Lower lobe of right lung (tissue), 2 donors: Measurements from ENCODE around the gene CCPG1. TPM values are rescaled to one million over a fixed set of nuclear protein-coding genes. Genes with fewer than 3 reads are reported as not detected.

Experiments used
- ATAC-seq, 2 donors: fragments of 200-7000 bp; cut with Tn5 transposase; one replicate each; pipeline ENCODE4 v1.9.1; 2020 to 2022; ENCODE audit warnings: mild to moderate bottlenecking in 2 of 2, moderate library complexity in 2 of 2
- DNase-seq: peaks from one replicate; pipeline ENCODE4 v3.0.0-alpha.2; 2020
- H3K27ac ChIP-seq: fragments of 200-600 bp; one replicate; pipeline ENCODE4 v1.8.0; 2022
- H3K27me3 ChIP-seq: fragments of 200-600 bp; one replicate; pipeline ENCODE4 v1.8.0; 2022; ENCODE audit warnings: low read depth
- H3K36me3 ChIP-seq: fragments of 200-600 bp; one replicate; pipeline ENCODE4 v1.8.0; 2022; ENCODE audit warnings: mild to moderate bottlenecking
- H3K4me1 ChIP-seq: fragments of 200-600 bp; one replicate; pipeline ENCODE4 v1.8.0; 2022
- H3K4me3 ChIP-seq: fragments of 200-600 bp; one replicate; pipeline ENCODE4 v1.8.0; 2022; ENCODE audit warnings: mild to moderate bottlenecking
- H3K9me3 ChIP-seq: fragments of 200-600 bp; one replicate; pipeline ENCODE4 v1.8.0; 2022
- intact Hi-C: fragments of 100-400 bp; cut with DNase I; formaldehyde crosslinking; loops from one replicate; pipeline ENCODE4 v1.11.0; 2022
- microRNA-seq: library from miRNA; unstranded; fragments of <30 nt; microRNA quantifications from one replicate; pipeline ENCODE4 v1.2.0, GENCODE V29; 2020; ENCODE audit warnings: borderline number of aligned reads
- total RNA-seq: library from RNA; stranded (reverse); fragmentation: NEBNext Ultra II Directional; extraction: Animal tissue kit (Norgen Biotek cat#: 25700); gene quantifications from one replicate; pipeline ENCODE4 v1.2.1, GENCODE V29; 2021
- TF ChIP-seq, protein P1 (sequence below): fragments of 200-600 bp; IDR thresholded peaks from one replicate; pipeline ENCODE4 v1.8.0; 2022; ENCODE audit warnings: antibody characterized with exemption, mild to moderate bottlenecking
- donor health status: DM: no; HTN: yes; CAD: no; lungs with severe emphysema.

The CCPG1 gene
- total RNA-seq, 1 donor from 2014 or later: 104 TPM

DNA sequence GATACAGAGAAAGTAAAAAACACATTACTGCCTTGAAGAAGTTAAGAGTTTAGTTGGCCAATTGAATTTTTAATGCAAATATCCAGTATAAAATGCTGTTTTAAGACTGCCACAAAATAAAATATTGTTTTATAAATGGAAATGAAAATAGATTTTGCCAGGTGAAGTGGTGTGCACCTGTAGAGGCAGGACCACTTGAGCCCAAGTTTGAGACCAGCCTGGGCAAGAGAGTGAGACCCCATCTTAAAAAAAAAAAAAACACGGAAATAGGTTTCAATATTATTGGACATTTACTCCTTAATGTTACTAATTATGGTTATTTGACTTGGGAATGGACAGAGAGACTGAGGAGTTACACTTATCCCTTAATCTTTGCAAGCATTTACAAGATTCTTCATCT lies 87.2 kb downstream of the CCPG1 start:
- Histone ChIP-seq H3K9me3 (no peaks in the 10 kb centered on the region), H3K4me3 (no peak overlapping the region), H3K27ac (no peak overlapping the region), H3K27me3 (no peaks in the 10 kb centered on the region), H3K4me1 (peaks cover 33% of the 10 kb centered on the region), H3K36me3 (no peaks in the 10 kb centered on the region)
- TF ChIP-seq, protein P1, sequence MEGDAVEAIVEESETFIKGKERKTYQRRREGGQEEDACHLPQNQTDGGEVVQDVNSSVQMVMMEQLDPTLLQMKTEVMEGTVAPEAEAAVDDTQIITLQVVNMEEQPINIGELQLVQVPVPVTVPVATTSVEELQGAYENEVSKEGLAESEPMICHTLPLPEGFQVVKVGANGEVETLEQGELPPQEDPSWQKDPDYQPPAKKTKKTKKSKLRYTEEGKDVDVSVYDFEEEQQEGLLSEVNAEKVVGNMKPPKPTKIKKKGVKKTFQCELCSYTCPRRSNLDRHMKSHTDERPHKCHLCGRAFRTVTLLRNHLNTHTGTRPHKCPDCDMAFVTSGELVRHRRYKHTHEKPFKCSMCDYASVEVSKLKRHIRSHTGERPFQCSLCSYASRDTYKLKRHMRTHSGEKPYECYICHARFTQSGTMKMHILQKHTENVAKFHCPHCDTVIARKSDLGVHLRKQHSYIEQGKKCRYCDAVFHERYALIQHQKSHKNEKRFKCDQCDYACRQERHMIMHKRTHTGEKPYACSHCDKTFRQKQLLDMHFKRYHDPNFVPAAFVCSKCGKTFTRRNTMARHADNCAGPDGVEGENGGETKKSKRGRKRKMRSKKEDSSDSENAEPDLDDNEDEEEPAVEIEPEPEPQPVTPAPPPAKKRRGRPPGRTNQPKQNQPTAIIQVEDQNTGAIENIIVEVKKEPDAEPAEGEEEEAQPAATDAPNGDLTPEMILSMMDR: no peak
- DNase-seq (no peak), ATAC-seq (no peak)
- intact Hi-C loops: no loop called here

DNA sequence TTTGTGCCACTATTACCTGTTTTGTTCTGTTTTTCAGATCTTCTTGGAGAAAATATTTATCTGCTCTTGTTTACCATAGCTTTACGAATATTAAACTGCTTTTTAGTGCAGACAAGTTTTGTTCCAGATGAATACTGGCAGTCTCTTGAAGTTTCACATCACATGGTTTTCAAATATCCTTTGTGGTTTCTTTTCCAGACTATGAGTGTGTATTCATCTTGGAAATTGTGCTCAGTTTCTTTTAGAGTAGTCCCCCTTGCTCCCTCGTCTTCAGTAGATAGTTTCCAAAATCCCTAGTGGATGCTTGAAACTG lies 88.0 kb downstream of the CCPG1 start:
- peaks cover 33% of the 10 kb centered on the region for H3K4me1 ChIP-seq
- DNase-seq: no peak

DNA sequence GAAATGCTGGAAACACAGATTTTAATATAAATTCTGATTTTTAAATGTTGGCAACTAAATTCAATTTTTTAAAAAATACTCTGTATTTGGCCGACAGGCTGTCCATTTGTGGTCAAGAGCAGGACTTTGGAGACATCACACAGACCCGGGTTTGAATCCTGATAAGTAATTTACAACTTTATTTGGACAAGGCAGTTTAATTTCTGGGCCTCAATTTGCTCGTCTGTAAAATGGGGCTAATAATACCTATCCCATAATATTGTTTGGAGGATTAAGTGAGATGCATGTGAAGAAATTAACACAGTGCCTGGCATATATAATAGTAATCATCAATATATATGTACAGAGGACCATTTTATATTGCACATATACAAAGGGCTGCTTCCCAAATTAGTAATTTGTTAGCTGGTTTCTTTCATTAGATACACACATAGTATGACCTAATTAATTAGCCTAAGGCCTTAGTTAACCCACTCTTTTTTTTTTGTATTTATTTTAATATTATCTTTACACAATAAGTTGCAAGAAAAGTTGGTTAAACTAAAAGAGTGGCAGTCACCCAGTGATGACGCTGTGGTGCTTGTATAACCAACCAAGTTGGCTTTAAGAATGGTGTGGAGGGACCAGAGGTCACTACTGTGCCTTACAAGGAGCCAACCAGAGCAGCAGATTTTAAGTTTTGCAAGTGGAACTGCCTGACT lies 88.5 kb downstream of the CCPG1 start:
- H3K4me1 ChIP-seq: peaks cover 33% of the 10 kb centered on the region
- ATAC-seq: peak; percentile 50 to 63
- H3K36me3 ChIP-seq: no peaks in the 10 kb centered on the region
- H3K27me3 ChIP-seq: no peaks in the 10 kb centered on the region
- TF ChIP-seq, protein P1: no peak
- peak overlapping the region; percentile 69 for H3K4me3 ChIP-seq
- intact Hi-C loops: no loop called here
- DNase-seq: no peak
- peak overlapping the region; percentile 94 for H3K27ac ChIP-seq
- H3K9me3 ChIP-seq: no peaks in the 10 kb centered on the region

More for the DNA sequence above, 88.0 kb downstream of the CCPG1 start:
- Histone ChIP-seq H3K9me3 (no peaks in the 10 kb centered on the region), H3K36me3 (no peaks in the 10 kb centered on the region), H3K27me3 (no peaks in the 10 kb centered on the region), H3K27ac (no peak overlapping the region), H3K4me3 (peak overlapping the region; percentile 69)
- TF ChIP-seq, protein P1: no peak
- no peak for ATAC-seq
- intact Hi-C loops: no loop called here

DNA sequence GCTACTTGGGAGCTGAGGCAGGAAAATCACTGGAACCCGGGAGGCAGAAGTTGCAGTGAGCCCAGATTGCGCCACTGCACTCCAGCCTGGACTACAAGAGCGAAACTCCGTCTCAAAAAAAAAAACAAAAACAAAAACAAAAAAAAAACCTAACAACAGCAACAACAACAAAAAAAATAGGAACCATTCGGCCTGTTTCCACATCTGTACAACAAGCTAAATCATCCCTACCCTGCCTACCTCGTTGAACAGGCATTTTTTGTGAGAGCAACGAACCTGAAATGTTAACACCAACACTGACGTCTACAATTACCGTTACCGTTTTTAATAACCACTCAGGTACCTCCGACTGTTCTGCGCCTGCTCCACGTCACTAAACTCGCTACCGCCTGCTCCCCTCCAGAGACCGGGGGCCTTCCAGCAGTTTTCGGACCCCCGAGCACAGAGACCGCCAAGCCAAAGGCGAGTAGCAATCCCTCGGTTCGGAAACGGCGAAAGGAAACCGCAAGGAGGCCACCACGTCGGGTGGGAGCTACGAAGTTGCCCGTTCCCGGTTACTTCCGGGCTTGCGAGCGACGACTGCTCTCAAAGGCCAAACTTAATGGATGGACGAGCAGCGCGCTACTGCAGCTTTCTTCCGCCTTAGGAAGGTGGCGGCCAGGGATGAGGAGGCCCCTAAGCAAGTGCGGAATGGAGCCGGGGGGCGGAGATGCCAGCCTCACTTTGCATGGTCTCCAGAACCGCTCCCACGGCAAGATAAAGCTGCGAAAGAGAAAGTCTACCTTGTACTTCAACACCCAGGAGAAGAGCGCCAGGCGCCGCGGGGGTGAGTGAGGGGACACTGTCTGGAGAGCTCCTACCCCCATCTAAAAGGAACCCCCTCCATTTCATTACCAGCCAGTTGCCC lies 89.3 kb downstream of the CCPG1 start, which contains the start of the genes PIGB and PIGBOS1:
Gene PIGB, plus strand, starts transcription at position 635 of the 907 bp plus-strand sequence. Its CDS starts 29 bp downstream, at position 664.
Gene PIGBOS1, minus strand, starts transcription at position 536 of the 907 bp plus-strand sequence. CDS start 1,331 bp downstream, outside the sequence.
- DNase-seq (peak; percentile 92), ATAC-seq (peak; percentile 97 to 99)
- Histone ChIP-seq H3K36me3 (peaks cover 2% of the 10 kb centered on the region), H3K9me3 (no peaks in the 10 kb centered on the region), H3K4me1 (peaks cover 33% of the 10 kb centered on the region), H3K27ac (peak within 1 kb of the TSS; percentile 94), H3K27me3 (no peaks in the 10 kb centered on the region), H3K4me3 (peak within 1 kb of the TSS; percentile 69)
- TF ChIP-seq, protein P1: no peak
- intact Hi-C loops: no loop called here

Small RNA genes within 50 kb of the gene (microRNA-seq; reads per million reads assigned to microRNA genes)
- gene MIR628: 72.4 reads per million, percentile 45 among the genes with 10 or more reads in this experiment

Other genes starting within 250 kb of the CCPG1 start
- 64.6 TPM for gene RSL24D1, start 211.4 kb downstream of the CCPG1 start, total RNA-seq
- gene RAB27A, start 118.5 kb downstream of the CCPG1 start, total RNA-seq: 63.4 TPM
- 13.8 TPM for gene PIGBOS1, start 89.2 kb downstream of the CCPG1 start, total RNA-seq
- 14.4 TPM for gene PIGB, start 89.1 kb downstream of the CCPG1 start, total RNA-seq
- 2.7 TPM for gene PIERCE2, start 136 bp upstream of the CCPG1 start, total RNA-seq
- gene DNAAF4, start 99.9 kb upstream of the CCPG1 start, total RNA-seq: 5.8 TPM
- gene PYGO1, start 180.0 kb upstream of the CCPG1 start, total RNA-seq: 8.7 TPM